Stimulated activated CD8-positive, alpha-beta memory T cell treated with anti-CD3 and anti-CD28 coated beads, Interleukin-15, amount 100 ng/mL, for 1 hour (primary cell): ENCODE results near the gene UBAP1.
"Not testable (repeated sequence)": the region's sequence is repeated elsewhere in the genome, so short reads cannot be mapped to it uniquely, and the experiment has no call there.

ENCODE experiments used
- DNase-seq: peaks from one replicate; pipeline ENCODE4 v3.0.0-alpha.2; 2020; ENCODE audit warnings: low read depth

Gene UBAP1

DNA sequence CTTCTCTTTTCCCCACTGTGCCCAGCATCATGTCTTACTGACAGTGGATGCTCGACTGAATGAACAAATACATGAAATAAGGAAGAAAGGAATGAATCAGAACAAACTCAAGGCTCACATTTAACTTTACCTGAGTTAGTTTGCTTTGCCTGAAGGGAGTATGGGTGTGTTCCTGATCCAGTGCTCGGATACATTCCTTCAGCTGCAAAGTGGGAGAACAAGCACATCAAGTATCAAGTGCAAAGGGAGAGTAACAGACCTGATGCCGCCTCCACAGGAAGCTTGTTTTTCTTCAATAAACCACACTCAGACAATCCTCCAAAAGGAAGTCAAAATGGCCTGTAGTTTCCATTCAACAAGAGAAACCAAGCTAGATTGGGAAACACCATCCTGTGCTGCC, 84.1 kb downstream of the UBAP1 start:
- no peak for DNase-seq

- DNase-seq = no peak
Observed at GRCh38 chr9:34267660-34268059, 88.8 kb downstream of the UBAP1 start.

DNA sequence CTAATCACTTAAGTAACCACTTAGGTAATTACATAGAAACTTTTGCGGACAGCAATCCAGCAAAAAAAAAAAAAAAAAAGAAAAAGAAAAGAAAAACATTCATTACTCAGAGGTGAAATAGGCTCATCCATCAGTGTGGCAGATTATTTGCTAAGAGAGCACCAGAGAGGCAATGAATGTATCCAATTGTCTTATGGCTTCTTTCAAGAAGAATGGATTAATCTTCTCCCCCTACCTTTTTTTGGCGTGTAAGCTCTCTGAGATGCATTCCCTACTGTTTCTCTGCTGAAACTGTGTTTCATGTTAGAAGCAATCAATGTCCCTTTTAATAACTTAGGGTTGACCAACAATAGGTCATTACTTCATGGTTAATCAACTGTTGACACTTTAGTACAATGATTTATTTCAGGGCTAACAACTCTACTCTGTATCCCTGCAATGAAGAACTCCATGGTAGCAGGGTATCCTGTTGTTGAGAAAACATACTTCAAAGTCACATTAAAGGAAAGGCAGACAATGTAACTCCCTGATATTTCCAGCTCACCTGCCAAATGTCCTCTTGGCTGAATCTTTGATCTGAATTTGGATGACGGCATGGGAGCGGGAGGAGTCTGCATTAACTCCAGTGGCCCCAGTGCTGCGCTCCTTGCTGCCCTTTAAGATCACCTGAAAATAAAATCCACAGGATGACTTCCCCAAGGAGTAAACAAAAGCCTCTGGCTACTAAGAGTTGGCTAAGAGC, 92.6 kb downstream of the UBAP1 start:
- DNase-seq = no peak

- DNase-seq = no peak
Observed at GRCh38 chr9:34272101-34272541, 93.3 kb downstream of the UBAP1 start.

DNA sequence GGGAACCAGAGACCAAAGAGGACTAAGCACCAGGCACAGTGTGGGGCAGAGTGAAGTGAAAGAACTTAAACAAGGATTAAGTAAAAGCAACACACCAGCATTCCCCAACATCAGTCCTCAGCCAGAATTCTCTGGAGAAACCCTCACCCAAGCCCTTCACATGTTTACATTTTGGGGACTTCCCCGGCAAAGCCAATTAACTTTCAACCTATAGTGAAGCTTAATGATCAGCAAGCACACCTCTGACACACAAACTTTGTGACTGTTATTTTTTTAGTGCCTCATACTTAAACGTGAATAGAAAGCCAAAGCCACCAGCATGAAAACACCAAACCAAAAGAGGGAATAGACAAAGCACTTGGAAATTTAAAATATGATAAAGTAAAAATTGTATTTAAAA, 94.7 kb downstream of the UBAP1 start:
- not testable (repeated sequence) for DNase-seq

DNA sequence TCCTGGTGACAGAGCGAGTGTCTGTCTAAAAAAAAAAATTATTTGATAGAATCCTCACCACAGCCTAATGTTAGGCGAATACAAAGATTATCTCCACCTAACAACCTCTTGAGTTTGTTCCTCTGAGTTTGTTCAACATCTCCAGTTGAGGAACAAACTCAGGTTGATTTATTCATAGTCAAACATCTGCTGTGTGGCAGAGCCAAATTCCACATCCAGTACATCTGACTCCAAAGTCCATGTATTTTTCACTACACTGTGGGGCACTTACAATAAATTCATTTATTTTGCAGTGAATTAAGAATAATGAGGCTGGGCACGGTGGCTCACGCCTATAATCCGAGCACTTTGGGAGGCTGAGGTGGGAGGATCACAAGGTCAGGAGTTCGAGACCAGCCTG, 97.0 kb downstream of the UBAP1 start:
- no peak for DNase-seq

- DNase-seq = no peak
Observed at GRCh38 chr9:34276772-34277171, 97.9 kb downstream of the UBAP1 start.

GRCh38 chr9:34279411-34279810, 100.6 kb downstream of the UBAP1 start:
- DNase-seq = no peak

DNA sequence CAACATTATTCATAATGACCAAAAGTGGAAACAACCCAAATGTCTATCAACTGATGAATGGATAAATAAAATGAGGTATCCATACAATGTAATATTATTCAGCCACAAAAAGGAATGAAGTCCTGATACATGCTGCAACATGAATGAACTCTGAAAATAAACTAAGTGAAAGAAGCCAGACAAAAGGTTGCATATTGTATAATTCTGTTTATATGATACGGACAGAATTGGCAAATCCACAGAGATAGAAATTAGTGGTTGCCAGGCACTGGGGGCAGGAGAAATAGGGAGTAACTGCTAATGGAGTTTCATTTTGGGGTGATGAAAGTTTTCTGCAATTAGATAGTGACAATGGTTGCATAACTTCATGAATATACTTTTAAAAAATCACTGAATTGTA, 103.3 kb downstream of the UBAP1 start:
- DNase-seq = no peak

- DNase-seq = no peak
Observed at GRCh38 chr9:34289159-34289558, 110.3 kb downstream of the UBAP1 start.

- no peak for DNase-seq
Observed at GRCh38 chr9:34291023-34291422, 112.2 kb downstream of the UBAP1 start.

DNA sequence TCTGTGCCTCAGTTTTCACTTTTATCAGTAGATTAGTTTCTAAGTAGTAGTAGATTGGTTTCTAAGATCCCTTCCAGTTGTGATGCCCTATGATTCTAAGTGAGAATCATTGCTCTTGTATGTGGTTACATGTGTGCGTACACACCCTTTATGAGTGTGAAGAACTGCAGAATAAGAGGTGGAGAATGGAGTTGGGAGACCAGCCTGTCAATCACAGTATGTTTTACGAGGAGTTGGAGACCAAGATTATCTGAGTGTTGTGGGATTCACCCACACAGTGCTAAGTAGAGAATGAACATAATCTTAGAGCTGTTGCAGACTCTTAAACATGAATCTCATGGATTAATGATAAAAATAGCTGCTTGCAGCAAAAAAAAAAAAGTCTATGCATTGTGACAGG, 112.6 kb downstream of the UBAP1 start:
- no peak for DNase-seq

DNA sequence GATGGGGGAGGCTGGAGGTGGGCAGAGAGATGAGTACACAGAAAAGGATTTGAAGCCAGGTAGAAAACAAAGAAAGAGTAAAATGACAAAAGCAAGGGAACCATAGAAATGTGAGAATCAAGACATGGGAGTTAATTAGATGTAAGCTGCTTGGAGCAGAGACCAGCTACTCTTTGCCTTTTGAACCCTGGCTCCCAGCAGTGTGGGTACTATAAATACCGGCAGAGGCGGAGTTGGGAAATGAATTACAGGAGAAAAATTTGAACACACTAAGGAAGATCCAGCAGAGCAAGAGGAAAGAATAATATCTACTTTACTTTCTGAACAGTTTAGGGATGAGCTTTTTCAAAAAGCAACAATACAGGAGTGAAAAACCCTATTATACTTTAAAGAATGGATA, 113.7 kb downstream of the UBAP1 start:
- no peak for DNase-seq

DNA sequence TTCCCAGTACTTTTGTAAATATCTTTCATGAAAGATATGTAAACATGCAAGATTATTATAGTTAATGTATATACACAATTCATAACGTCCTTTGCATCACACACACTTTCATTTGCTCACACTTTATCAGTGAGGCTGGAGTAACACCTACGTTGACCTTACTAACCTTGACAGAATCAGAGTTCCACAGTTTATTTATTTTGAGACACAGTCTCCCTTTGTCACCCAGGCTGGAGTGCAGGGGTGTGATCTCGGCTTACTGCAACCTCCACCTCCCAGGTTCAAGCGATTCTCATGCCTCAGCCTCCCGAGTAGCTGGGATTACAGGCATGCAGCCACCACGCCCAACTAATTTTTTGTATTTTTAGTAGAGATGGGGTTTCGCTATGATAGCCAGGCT, 122.2 kb downstream of the UBAP1 start:
- not testable (repeated sequence) for DNase-seq
